HepG2 (cell line): ENCODE results near the gene SLC22A23. TPM values are rescaled to one million over a fixed set of nuclear protein-coding genes. Genes with fewer than 3 reads are reported as not detected.

Experiments
- ADNP ChIP-seq: sonication (generic); formaldehyde crosslinking; IDR thresholded peaks from 2 replicates; pipeline ENCODE4 v1.4.0; 2020; ENCODE audit warnings: missing genetic modification reagents
- FOXP1 ChIP-seq, 2 experiments: fragments of 450-650 bp in 1 of 2; IDR thresholded peaks; 2 replicates each; pipeline ENCODE4 v1.6.1; 2017 to 2018; ENCODE audit warnings: antibody characterized with exemption in 1 of 2
- GPN1 ChIP-seq: sonication (generic); formaldehyde crosslinking; IDR thresholded peaks from 2 replicates; pipeline ENCODE4 v1.5.1; 2020; ENCODE audit warnings: missing genetic modification reagents, borderline replicate concordance
- GZF1 ChIP-seq: sonication (generic); formaldehyde crosslinking; IDR thresholded peaks from 2 replicates; pipeline ENCODE4 v1.5.1; 2020; ENCODE audit warnings: mild to moderate bottlenecking, missing genetic modification reagents
- HNRNPL ChIP-seq: fragments of 200-400 bp; formaldehyde crosslinking; IDR thresholded peaks from 2 replicates; pipeline ENCODE4 v1.6.1; 2017; ENCODE audit warnings: mild to moderate bottlenecking, low read depth, low read length
- KDM1A ChIP-seq: IDR thresholded peaks from 2 replicates; pipeline ENCODE4 v1.6.1; 2016; ENCODE audit warnings: missing compliant biosample characterization
- PLRG1 ChIP-seq: fragments of 450-650 bp; conservative IDR thresholded peaks from 2 replicates; pipeline ENCODE4 v1.6.1; 2016
- RNF2 ChIP-seq: fragments of 450-650 bp; conservative IDR thresholded peaks from 2 replicates; pipeline ENCODE4 v1.6.1; 2016; ENCODE audit warnings: low read depth
- SMYD3 ChIP-seq: sonication (generic); formaldehyde crosslinking; IDR thresholded peaks from 2 replicates; pipeline ENCODE4 v1.8.1; 2023; ENCODE audit warnings: mild to moderate bottlenecking, missing genetic modification reagents
- SNRNP70 ChIP-seq: fragments of 200-400 bp; formaldehyde crosslinking; IDR thresholded peaks from 2 replicates; pipeline ENCODE4 v1.6.1; 2017; ENCODE audit warnings: mild to moderate bottlenecking, low read depth, low read length, moderate library complexity
- THYN1 ChIP-seq: sonication (generic); formaldehyde crosslinking; IDR thresholded peaks from 2 replicates; pipeline ENCODE4 v1.8.1; 2023; ENCODE audit warnings: low read depth, mild to moderate bottlenecking, moderate library complexity, missing genetic modification reagents, borderline replicate concordance
- ZNF205 ChIP-seq: IDR thresholded peaks from 2 replicates; pipeline ENCODE4 v1.6.1; 2018; ENCODE audit warnings: missing biosample characterization, missing genetic modification reagents
- ZNF430 ChIP-seq: sonication (generic); formaldehyde crosslinking; IDR thresholded peaks from 2 replicates; pipeline ENCODE4 v1.9.0; 2021; ENCODE audit warnings: mild to moderate bottlenecking, missing genetic modification reagents
- ZNF468 ChIP-seq: sonication (generic); formaldehyde crosslinking; IDR thresholded peaks from 2 replicates; pipeline ENCODE4 v1.8.0; 2022; ENCODE audit warnings: mild to moderate bottlenecking, moderate library complexity, missing genetic modification reagents
- ZNF619 ChIP-seq: sonication (generic); formaldehyde crosslinking; IDR thresholded peaks from 2 replicates; pipeline ENCODE4 v1.4.0; 2020; ENCODE audit warnings: mild to moderate bottlenecking, missing genetic modification reagents
- ZNF713 ChIP-seq: sonication (generic); formaldehyde crosslinking; IDR thresholded peaks from 2 replicates; pipeline ENCODE4 v1.4.0; 2020; ENCODE audit warnings: mild to moderate bottlenecking, missing genetic modification reagents
- ZNF773 ChIP-seq: sonication (generic); formaldehyde crosslinking; IDR thresholded peaks from 2 replicates; pipeline ENCODE4 v1.4.0; 2020; ENCODE audit warnings: missing genetic modification reagents, borderline replicate concordance
- ZNF83 ChIP-seq: sonication (generic); formaldehyde crosslinking; IDR thresholded peaks from 2 replicates; pipeline ENCODE4 v1.4.0; 2020; ENCODE audit warnings: missing genetic modification reagents, mild to moderate bottlenecking, borderline replicate concordance
- polyA plus RNA-seq, 8 experiments: library from polyadenylated mRNA; depleted of rRNA in 3 of 8; stranded (reverse) in 7 of 8; unstranded in 1 of 8; fragments of >200 nt; fragmentation: Illumina TruSeq in 4 of 8; extraction: Trizol in 4 of 8; gene quantifications; 2 replicates each; pipeline versions ENCODE4 v1.2.1 to v1.2.3, GENCODE V29; 2011 to 2016; ENCODE audit warnings: low read depth in 4 of 8, missing spikeins in 1 of 8, mixed read lengths in 1 of 8; ENCODE audit not compliant: insufficient read depth in 1 of 8
- total RNA-seq, 5 experiments: library from RNA; depleted of rRNA; stranded (reverse); fragments of >200 nt; fragmentation: Illumina TruSeq; extraction: Trizol; gene quantifications; 2 replicates each; pipeline ENCODE4 v1.2.3, GENCODE V29; 2016; ENCODE audit warnings: low read depth in 1 of 5
- TF ChIP-seq, protein P1 (sequence below): sonication (generic); formaldehyde crosslinking; IDR thresholded peaks from 2 replicates; pipeline ENCODE4 v1.8.0; 2022; ENCODE audit warnings: low read depth, missing genetic modification reagents
- TF ChIP-seq, protein P2 (sequence below): sonication (generic); formaldehyde crosslinking; conservative IDR thresholded peaks from 2 replicates; pipeline ENCODE4 v1.8.1; 2023; ENCODE audit warnings: missing genetic modification reagents
- TF ChIP-seq, protein P3 (sequence below): sonication (generic); formaldehyde crosslinking; IDR thresholded peaks from 2 replicates; pipeline ENCODE4 v1.9.0; 2022; ENCODE audit warnings: missing genetic modification reagents, mild to moderate bottlenecking, borderline replicate concordance
- TF ChIP-seq, protein P4 (sequence below): sonication (generic); formaldehyde crosslinking; conservative IDR thresholded peaks from 2 replicates; pipeline ENCODE4 v1.8.0; 2022; ENCODE audit warnings: low read depth, missing genetic modification reagents

SLC22A23 gene
- total and polyA plus RNA-seq, 2 of the 13 experiments (the other 11 are each of a cell fraction or from before 2014, with no cell fraction given), result 11.8 to 17.5 TPM

DNA sequence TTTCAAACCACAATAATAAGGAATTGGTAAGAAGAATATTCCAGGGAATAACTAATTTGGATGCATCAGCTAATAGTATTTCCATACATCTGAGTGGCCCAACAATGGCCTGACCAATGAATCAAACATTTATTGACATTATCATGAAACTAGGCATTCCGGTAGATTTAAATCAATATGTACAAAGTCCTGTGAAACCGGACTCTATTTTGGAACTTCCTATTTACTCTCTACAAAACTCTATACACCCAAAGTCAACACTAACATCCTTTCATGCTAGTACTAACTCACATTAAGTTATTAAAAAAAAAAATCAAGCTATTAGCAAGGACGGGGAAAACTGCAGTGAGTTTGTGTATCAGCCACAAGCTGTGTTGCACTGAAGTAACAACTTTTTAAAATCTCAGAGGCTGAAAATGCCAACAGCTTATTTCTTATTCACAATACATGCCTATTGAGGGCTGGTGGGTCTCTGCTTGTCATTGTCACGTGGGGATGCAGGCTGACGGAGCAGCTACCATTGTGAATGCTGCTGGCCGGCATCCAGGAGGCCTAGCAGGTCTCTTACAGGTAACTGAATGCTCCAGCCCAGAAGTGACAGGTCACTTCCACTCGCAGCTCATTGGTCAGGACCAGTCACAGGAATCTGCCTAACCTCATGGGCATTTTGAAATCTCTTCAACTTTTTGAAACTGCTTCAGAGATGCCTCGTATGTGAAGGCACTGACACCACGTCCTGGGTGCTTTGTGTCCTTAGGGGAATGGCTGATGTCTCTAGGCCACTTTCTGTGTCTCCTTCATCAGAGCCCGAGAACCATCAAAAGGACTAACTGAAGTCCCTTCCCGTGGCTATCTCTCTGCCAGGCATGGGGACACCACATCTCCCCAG, 76.3 kb downstream of the SLC22A23 start (continued):
- TF ChIP-seq ZNF713 (CRISPR knock-in tag) (no peak), RNF2 (no peak), ZNF619 (CRISPR knock-in tag) (0 out of 2 replicates have a peak, but pooled peaks have one; percentile 33), ZNF773 (no peak), HNRNPL (no peak), GZF1 (CRISPR knock-in tag) (no peak), PLRG1 (no peak), KDM1A (0 out of 2 replicates have a peak, but pooled peaks have one; percentile 18), SMYD3 (peak; percentile 92), SNRNP70 (no peak), ZNF205 (CRISPR knock-in tag) (no peak; the same call in 1 of the 2 replicates), ZNF430 (CRISPR knock-in tag) (peak; percentile 63), ZNF468 (CRISPR knock-in tag) (no peak), ZNF83 (CRISPR knock-in tag) (0 out of 2 replicates have a peak, but pooled peaks have one; percentile 15), GPN1 (CRISPR knock-in tag) (no peak), FOXP1 (IDR thresholded peaks at IDR 0.05) (peak; percentile 94), FOXP1 (CRISPR knock-in tag; IDR thresholded peaks at IDR 0.05) (peak; percentile 98), THYN1 (CRISPR knock-in tag) (no peak), ADNP (CRISPR knock-in tag) (no peak)
- TF ChIP-seq, protein P1, sequence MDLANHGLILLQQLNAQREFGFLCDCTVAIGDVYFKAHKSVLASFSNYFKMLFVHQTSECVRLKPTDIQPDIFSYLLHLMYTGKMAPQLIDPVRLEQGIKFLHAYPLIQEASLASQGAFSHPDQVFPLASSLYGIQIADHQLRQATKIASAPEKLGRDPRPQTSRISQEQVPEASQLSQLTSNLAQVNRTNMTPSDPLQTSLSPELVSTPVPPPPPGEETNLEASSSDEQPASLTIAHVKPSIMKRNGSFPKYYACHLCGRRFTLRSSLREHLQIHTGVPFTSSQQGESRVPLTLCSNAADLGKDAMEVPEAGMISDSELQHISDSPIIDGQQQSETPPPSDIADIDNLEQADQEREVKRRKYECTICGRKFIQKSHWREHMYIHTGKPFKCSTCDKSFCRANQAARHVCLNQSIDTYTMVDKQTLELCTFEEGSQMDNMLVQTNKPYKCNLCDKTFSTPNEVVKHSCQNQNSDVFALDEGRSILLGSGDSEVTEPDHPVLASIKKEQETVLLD (CRISPR knock-in tag), result no peak; the same call in 1 of the 2 replicates
- TF ChIP-seq, protein P2, sequence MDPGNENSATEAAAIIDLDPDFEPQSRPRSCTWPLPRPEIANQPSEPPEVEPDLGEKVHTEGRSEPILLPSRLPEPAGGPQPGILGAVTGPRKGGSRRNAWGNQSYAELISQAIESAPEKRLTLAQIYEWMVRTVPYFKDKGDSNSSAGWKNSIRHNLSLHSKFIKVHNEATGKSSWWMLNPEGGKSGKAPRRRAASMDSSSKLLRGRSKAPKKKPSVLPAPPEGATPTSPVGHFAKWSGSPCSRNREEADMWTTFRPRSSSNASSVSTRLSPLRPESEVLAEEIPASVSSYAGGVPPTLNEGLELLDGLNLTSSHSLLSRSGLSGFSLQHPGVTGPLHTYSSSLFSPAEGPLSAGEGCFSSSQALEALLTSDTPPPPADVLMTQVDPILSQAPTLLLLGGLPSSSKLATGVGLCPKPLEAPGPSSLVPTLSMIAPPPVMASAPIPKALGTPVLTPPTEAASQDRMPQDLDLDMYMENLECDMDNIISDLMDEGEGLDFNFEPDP (CRISPR knock-in tag), result 0 out of 2 replicates have a peak, but pooled peaks have one; percentile 83
- TF ChIP-seq, protein P3, sequence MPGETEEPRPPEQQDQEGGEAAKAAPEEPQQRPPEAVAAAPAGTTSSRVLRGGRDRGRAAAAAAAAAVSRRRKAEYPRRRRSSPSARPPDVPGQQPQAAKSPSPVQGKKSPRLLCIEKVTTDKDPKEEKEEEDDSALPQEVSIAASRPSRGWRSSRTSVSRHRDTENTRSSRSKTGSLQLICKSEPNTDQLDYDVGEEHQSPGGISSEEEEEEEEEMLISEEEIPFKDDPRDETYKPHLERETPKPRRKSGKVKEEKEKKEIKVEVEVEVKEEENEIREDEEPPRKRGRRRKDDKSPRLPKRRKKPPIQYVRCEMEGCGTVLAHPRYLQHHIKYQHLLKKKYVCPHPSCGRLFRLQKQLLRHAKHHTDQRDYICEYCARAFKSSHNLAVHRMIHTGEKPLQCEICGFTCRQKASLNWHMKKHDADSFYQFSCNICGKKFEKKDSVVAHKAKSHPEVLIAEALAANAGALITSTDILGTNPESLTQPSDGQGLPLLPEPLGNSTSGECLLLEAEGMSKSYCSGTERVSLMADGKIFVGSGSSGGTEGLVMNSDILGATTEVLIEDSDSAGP (CRISPR knock-in tag), result no peak; the same call in 1 of the 2 replicates
- TF ChIP-seq, protein P4, sequence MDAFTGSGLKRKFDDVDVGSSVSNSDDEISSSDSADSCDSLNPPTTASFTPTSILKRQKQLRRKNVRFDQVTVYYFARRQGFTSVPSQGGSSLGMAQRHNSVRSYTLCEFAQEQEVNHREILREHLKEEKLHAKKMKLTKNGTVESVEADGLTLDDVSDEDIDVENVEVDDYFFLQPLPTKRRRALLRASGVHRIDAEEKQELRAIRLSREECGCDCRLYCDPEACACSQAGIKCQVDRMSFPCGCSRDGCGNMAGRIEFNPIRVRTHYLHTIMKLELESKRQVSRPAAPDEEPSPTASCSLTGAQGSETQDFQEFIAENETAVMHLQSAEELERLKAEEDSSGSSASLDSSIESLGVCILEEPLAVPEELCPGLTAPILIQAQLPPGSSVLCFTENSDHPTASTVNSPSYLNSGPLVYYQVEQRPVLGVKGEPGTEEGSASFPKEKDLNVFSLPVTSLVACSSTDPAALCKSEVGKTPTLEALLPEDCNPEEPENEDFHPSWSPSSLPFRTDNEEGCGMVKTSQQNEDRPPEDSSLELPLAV, result no peak
